ENCODE results near the gene PRKAB2.
"Not testable (repeated sequence)": the region's sequence is repeated elsewhere in the genome, so short reads cannot be mapped to it uniquely, and the experiment has no call there.

Gene PRKAB2

DNA sequence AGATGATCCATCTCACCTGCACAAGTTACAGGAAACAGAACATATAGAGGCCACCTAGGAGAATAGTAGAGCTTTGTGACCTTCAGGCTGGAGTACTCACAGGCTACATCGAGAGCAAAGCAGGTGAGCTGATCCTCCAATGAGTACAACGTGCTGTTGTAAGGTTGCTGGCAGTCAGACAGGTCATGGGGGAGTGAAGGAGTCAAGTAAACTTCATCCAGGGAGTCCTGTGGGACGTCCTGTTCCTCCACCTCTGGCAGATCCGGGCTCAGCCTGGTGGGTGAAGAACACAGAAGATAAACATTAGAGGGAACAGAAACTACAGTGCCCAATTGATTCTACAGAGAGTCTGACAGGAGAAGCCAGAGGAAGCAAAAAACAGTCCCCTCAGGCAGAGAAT, 62.5 kb downstream of the PRKAB2 start:
- DNase-seq (ENCODE audit: low read depth) = no peak

DNA sequence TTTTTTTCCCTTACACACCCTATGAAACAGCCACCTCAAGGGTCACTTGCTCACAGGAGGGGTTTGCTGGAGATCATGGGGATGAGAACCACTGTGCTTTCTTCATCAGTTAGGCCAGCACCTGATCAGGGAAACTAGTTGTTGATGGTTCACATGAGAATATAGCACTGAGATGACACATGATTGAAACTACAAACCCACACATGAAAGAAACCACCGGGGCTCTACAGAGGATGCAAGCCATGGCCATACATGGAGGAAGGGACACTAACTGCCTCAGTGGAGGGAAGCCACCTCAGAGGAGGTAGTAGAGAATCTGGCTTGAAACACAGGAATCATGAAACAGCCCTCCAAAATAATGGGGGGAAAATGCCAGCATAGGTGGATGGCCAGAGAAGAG, 63.2 kb downstream of the PRKAB2 start:
- DNase-seq (ENCODE audit: low read depth) = no peak

DNA sequence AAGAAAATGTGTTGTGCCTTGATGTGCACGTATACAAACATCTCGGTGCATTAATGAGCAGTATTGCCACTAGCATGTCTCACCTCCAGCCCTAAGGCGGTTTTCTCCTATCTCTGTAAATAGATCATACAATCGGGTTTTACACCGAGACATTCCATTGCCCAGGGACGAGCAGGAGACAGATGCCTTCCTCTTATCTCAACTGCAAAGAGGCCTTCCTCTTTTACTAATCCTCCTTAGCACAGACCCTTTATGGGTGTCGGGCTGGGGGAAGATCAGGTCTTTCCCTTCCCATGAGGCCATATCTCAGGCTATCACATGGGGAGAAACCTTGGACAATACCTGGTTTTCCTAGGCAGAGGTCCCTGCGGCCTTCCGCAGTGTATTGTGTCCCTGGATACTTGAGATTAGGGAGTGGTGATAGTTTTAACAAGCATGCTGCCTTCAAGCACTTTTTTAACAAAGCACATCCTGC, 65.8 kb downstream of the PRKAB2 start:
- DNase-seq (ENCODE audit: low read depth) = not testable (repeated sequence)

DNA sequence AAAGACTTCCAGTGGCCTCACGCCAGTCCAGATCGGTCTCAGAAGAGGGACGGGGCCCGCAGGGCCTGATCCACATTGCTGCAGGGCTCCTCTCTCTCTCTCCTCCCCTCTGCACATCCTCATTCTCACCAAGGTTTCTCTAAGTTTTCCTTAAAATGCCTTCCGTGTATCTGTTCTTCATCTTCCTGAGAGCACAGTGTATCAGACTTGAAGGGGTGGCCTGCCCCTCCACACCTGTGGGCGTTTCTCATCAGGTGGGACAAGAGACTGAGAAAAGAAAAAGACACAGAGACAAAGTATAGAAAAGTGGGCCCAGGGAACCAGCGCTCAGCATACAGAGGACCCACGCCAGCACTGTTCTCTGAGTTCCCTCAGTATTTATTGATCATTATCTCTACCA, 66.4 kb downstream of the PRKAB2 start:
- DNase-seq (ENCODE audit: low read depth) = no peak

Measured in activated gamma-delta T cell treated with anti-CD3 and anti-CD28 coated beads, Interleukin-2, amount 50 U/mL, for 16 hours (primary cell).